Limb (tissue), 2 donors: ENCODE data around the gene KSR1.

Experiments used
- DNase-seq, 2 donors: peaks; one replicate each; pipeline ENCODE4 v3.0.0-alpha.2; 2016; ENCODE audit errors: extremely low spot score in 2 of 2

Gene KSR1

DNA sequence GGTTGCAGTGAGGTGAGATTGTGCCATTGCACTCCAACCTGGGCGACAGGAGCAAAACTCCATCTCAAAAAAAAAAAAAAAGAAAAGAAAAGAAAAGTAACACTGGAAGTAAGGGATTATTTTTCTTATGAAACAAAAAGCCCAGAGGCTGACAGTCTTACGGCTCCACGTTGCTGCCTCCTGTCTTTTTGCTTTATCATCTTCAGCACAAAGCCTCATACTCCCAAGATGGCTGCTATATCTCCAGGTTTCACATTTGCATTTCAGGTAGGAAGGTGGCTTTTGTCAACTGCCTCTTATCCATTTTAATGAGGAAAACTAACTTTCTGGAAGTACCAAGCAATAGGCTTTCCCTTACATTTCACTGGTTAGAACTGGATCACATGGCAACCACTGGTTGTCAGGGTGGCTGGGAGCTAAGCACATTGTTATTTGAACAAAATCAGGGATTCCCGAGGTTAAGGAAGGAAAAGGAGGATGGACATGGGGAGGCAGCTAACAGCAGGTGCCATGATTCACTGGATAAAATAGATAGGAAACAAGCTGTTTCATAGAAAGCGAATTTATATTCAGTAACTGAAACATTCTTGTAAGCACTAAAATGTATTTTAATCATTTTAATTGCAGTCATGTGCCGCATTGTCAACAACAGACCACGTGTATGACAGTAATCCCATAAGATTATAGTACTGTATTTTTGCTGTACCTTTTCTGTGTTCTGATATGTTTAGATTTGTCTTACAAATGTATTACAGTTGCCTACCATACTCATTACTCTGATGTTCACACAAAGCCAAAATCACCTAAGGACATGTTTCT, 58.6 kb downstream of the KSR1 start:
- no peak for DNase-seq

GRCh38 chr17:27518048-27518447, 61.8 kb downstream of the KSR1 start:
- DNase-seq = no peak

GRCh38 chr17:27518545-27519521, 62.6 kb downstream of the KSR1 start:
- no peak for DNase-seq

DNA sequence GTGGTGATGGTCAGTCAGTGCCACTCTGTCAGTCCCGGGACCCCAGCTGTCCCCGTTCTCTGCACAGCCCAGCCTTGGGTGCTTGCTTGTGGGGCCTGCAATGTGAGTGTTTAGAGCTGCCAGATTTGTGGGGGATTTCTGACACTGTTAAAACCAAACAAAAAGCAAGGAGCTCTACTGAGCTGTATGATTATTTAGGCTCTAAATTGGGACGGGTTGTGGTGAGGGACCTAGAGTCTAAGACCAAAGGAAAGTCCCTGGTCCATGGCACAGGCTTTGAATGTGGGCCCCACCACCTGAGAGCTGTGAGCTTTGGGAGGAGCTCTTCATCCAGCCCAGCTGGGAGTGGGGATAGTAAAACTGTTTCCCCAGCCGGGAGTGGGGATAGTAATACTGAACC, 63.3 kb downstream of the KSR1 start:
- no peak for DNase-seq

- DNase-seq = no peak
Observed at GRCh38 chr17:27520491-27521185, 64.4 kb downstream of the KSR1 start.

DNA sequence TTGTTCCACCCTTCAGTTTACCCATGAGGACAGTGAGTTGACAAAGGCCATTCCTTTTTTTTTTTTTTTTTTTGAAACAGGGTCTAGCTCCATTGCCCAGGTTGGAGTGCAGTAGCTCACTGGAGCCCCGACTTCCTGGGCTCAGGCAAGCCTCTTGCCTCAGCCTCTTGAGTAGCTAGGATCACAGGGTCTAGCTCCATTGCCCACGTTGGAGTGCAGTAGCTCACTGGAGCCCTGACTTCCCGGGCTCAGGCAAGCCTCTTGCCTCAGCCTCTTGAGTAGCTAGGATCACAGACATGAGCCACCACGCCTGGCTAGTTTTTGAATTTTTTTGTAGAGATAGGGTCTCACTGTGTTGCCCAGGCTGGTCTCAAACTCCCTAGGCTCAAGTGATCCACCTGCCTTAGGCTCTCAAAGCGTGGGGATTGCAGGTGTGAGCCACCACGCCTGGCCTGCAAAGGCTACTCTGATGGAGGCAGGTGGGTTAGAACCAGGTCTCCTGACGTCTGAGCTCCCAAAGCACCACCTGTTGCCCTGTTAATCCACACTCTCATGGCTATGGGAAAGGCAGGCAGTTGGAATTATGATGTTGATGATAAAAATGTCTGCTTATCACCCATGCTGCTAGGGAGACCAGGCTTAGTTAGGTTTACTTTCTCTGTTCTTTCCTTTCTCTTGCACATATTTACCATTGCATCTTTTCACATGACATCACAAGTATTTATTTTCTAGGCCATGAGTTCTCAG, 65.2 kb downstream of the KSR1 start:
- DNase-seq = no peak

DNA sequence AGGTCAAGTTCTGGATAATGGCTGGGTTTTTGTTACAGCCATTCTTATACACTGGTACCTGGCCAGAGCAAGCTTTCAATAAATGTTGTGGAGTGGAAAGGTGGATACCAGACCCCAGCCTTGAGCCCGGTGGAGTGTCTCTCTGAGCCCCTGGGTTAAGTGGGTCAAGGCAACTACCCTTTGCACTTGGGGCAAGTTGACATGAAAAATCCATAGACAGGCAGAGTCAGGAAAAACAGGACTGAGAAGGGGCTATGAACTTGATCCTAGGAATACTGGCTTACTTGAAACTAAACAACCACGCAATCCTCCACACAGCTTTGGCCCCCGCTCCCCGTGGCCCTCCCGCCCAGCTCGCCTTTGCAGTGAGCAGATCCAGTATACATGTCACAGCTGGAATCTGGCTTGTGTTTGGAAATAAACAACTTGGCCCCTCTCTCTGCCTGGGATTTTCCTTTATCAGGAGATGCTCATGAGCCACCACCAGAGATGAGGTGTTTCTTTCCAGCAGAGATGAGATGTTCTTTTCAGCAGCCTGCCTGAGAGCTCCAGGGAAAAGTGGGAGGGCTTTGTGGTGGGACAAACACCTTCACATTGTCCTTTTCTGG, 65.9 kb downstream of the KSR1 start:
- no peak for DNase-seq

DNA sequence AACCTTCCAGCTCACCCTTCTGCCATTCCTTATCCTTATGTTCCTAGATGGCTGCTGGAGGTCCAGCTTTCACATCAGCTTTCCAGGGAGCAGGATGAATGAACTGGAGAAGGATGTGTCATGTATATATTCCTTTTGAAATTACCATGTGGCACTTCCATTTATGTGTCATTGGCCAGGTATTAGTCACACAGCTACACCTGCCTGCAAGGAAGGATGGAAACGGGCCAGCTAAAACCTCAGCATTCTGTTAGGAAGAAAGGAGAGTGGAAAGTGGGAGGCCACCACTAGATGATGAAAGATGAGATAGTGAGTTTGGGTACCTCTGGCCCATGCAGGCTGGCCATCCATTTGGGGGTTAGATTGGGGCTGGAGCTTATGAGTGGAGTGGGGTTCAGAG, 67.5 kb downstream of the KSR1 start:
- DNase-seq = no peak

DNA sequence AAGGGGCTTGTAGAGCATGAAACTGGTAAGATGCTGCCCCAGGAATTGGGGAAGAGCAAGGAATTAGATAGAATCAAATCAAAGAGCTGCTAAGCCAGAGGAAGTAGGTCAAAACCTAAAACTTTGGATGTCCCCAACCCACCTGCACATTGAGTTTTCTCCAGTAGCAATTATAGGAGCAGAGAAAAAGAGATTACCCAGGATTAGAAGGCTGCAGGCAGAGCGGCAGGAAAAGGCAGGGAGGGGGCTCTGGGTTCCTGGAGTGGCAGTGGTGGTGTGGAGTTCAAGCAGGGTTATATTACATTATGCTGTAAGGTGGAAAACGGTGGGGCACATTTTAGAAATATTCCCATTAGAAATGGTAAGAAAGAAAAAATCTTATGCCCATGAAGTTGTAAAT, 68.3 kb downstream of the KSR1 start:
- no peak for DNase-seq

- no peak for DNase-seq
Observed at GRCh38 chr17:27525316-27525715, 69.1 kb downstream of the KSR1 start.

- DNase-seq = no peak
Observed at GRCh38 chr17:27525836-27526603, 69.8 kb downstream of the KSR1 start.

DNA sequence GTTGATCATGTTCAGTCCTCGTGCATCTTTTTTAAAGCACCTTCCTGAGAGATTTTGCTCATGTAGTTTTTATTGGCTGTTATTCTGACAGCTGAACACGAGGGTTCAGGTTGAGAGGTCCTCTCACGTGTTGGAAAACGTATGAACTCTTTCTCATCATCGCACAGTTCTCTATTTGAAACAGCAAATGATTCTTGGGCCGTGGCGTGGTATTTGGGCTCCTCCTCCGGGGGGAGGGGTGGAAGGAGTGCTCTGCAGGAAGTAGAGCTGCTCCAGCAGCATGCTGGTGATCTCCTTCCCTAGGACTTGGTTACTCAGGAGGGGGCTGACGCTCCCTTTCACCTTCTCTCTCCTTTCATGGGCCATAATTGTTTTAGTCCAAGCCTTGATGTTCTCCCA, 70.4 kb downstream of the KSR1 start:
- no peak for DNase-seq

- no peak for DNase-seq
Observed at GRCh38 chr17:27529230-27529796, 73.1 kb downstream of the KSR1 start.

GRCh38 chr17:27530764-27531391, 74.6 kb downstream of the KSR1 start:
- DNase-seq = no peak

DNA sequence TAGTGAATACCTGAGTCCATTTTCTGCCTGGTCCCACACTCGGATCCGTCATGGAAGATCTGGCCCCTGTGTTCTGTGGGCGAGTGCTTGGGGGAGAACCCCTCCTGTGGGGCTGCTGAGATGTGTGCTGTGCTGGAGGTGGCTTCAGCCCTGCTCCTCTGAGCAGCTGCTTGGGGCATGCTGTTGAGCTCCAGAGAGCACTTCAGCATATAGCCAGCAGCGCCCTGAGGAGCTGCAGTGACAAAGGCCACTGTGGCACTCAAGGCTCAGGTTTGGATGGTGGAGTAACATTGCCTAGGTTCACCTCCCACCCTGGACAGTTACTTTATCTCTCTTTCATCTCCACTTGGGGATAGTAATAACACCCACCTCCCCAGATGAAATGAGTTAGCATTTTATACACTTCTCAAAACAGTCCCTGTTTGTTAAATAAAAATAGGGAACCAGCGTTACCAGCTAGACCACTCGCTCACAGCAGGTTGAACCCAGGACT, 75.3 kb downstream of the KSR1 start:
- no peak for DNase-seq

DNA sequence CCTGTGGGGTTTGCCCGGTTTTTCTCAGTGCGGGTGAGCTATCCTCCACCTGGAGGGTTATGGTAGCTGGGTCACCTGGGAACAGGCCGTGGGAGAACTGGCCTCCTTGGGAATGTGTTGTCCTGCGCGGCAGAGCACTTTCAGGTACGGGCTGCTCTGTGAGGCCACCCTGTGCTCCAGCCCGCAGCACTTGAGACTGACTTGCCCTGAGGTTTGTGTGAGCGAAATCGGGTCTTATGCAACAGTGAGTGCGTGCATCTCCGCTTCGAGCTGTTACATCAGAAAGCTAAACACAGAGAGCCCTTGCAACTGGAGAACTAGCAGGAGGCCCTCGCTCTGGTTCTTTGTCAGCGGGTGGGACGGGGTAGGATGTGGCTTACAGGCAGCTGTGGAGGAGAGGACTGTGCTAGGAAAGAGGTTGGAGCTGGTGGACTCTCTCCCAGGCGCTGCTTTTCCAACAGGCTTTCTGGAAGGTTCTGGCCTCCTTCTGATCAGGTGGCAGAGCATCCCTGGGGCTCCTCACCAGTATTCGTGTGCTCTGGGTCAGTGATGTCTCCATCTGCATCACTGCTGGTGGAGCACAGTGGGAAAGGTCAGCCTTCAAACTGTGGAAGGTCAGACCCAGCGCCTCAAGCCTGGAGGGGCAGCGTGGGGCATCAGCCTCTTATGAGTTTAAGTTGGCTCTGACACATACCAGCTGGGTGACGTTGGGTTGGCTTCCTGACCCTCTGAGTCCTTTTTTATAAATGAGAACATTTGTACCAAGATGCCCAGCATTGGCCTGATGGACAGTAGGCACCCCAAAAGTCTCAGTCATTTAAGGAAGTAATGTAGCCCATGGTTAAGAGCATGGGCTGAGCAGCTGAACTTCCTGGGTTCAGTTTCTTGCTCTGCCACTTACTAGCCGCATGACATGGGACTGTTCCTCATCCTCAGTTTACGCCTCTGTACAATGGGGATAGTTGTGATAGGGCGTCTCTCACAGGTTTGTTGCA, 76.3 kb downstream of the KSR1 start:
- no peak for DNase-seq

GRCh38 chr17:27533874-27534815, 77.9 kb downstream of the KSR1 start:
- no peak for DNase-seq
